CD4-positive, alpha-beta T cell treated with Interleukin-4 for 1 hour (primary cell): Measurements from ENCODE around the gene CLTCL1.

Experiments used
- DNase-seq, 2 donors: peaks; one replicate each; pipeline ENCODE4 v3.0.0-alpha.2; 2020 to 2022

CLTCL1 gene

GRCh38 chr22:19149047-19149883 is 142.3 kb downstream of the CLTCL1 start:
- peak; percentile 16 to 32 for DNase-seq

- DNase-seq, result no peak
Observed at GRCh38 chr22:19148417-19149046, 143.0 kb downstream of the CLTCL1 start.

DNA sequence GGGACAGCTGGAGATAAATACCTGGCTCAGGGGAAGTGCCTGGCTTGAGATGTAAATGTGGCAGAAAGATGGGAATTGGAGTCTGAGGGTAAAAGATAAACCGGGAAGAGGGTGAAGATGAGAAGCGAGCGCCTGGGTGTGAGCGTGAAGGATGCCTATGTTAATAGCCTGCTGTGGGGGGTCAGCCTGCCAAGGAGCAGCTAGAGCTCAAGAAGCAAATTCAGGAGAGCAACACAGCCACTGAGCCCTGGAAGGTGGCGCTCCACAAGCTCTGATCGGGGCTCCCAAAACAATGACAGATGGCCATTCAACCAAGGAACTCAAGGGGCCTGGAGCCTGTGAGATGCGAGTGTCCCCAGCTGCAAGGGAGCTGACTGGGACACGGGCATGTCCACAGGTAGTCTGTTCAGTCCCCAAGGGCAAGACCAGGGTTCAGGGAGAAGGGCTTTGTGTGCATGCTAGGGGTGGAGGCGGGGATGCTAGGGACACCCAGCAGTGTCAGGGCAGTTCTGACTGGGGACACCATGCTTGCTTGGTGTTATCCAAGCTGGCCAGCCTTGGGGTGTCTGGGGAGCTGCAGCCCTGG is 144.2 kb downstream of the CLTCL1 start:
- DNase-seq, result no peak

- DNase-seq, result no peak
Observed at GRCh38 chr22:19146215-19146968, 145.1 kb downstream of the CLTCL1 start.

- peak; percentile 53 to 58 for DNase-seq
Observed at GRCh38 chr22:19143967-19144400, 147.5 kb downstream of the CLTCL1 start.

- no peak for DNase-seq
Observed at GRCh38 chr22:19143212-19143611, 148.3 kb downstream of the CLTCL1 start.

DNA sequence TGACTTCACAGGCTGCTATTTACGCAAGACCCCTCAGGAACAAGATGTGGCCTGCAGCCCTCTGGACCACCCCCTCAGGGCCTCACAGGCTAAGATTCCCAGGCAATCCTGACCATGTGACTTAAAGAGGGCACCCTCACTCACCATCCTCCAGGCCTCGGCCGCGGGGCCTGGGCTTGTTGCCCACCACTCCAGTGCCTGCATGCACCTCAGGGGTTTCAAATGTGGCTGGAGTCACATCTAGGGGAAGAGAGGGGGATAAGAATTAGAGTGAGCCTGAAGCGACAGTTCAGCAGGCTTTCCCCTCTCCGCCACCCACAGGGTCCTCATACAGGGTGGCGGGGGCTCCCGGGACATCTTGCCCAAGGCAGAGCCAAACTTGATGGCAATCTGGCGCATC is 149.1 kb downstream of the CLTCL1 start:
- no peak for DNase-seq

GRCh38 chr22:19139974-19140373 is 151.5 kb downstream of the CLTCL1 start:
- no peak for DNase-seq

- no peak for DNase-seq
Observed at GRCh38 chr22:19139001-19139356, 152.5 kb downstream of the CLTCL1 start.

- DNase-seq, result no peak
Observed at GRCh38 chr22:19138217-19139000, 153.1 kb downstream of the CLTCL1 start.

DNA sequence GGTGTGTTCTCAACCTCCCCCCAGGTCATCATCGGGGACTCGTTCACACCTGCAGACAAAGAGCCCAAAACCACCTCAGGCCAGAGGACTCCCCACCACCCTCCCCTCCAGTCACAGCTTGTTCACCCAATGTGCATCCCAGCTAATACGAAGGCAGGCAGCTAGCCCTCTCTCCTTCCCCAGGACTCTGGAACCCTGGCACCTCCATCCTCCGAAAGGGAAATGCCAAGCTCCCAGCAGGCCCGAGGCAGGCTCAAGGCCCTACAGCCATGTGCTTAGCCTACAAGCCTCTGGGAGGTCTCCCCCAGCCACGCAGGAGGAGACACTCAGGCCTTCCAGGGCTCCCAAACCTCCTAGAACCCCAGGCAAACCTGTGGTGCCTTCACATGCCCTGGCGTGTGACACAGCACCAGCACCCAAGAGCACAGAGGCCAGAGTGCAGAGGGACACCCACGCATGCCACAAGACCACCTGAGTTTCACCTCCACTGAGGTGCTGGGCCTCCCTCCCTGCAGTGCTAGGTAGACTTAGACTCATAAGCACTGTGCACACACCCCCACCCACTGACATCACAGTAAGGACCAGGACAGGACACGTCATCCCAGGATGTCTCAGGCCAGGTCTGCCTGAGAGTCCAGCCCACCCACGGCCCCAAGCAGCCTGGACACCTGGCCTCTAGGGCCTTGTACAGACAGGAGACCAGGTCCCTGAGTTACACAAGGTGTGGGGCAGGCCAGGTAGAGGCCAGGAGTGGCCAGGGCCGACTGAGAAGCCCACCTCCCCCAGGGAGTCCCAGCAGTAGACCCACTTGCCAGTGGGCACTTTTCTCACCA is 153.9 kb downstream of the CLTCL1 start:
- no peak for DNase-seq

- DNase-seq, result no peak
Observed at GRCh38 chr22:19136915-19137314, 154.6 kb downstream of the CLTCL1 start.

DNA sequence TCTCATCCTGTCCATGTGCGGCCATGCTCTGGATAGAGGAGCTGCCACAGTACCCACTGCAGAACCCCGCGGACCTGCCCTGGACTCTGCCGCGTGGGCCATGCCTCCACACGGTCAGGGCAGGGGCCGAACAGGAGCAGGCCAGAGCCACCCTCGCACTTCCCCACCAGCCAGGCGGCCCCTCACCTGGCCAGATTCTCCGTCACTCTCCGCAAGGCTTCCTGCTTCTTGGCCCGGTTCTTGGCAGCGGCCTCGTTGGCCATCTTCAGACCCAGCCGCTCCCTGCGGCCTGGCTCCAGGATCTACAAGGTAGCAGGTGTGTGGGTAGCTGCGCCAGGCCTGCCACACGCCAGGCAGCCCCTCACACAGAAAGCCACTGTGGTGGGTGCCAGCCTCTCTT is 156.6 kb downstream of the CLTCL1 start:
- DNase-seq, result no peak

- no peak for DNase-seq
Observed at GRCh38 chr22:19134176-19134831, 157.2 kb downstream of the CLTCL1 start.

DNA sequence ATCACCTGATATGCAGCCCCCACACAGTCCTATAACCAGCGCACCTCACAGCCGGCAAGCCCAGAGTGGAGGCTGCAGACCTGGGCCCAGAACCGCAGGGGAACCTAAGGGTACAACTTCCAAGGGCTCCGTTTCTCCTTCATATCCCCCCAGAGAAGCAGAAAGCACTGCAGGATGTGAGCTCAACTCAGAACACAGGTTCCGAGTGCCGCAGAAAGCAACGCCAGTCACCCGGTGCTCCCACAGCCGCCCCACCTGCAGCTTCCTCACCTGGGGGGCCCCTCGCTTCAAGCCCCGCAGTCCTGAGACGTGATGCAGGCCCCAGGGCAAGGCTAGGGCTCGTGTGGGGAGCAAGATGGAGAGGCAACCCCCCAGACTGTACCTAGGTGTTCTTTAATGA is 158.0 kb downstream of the CLTCL1 start:
- no peak for DNase-seq

DNA sequence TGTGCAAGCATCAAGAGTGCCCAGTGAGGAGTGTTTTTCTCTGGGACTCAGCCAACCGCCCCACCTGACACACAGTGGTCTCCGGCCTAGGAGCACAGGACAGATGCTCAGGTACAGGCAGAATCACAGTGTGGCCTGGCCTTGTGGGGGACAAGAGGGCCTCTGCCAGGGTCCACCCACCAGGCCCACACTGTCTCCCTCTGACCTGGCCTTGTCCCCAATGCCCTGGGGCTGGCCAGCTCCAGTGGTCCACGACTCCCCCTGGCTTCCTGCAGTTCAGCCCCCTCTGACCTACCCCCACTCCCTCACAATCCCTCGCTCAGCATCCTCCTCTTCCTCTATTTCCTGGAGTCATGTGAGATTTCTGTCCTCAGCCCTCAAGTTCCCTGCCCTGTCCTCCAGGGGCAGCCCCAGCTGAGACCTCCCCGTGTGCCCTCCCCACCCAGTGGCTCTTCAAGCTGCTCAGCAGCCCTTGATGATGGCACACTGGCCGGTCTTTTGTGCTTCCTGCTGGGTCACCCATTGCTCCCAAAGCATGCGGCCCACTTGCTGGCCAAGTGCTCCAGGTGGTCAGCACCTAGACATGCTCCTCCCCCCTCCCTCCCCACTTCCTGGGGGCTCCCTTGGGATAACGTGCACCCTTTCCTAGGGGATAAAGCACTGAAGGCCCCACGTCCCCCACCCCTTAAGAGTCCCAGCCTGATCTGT is 158.7 kb downstream of the CLTCL1 start:
- no peak for DNase-seq

DNA sequence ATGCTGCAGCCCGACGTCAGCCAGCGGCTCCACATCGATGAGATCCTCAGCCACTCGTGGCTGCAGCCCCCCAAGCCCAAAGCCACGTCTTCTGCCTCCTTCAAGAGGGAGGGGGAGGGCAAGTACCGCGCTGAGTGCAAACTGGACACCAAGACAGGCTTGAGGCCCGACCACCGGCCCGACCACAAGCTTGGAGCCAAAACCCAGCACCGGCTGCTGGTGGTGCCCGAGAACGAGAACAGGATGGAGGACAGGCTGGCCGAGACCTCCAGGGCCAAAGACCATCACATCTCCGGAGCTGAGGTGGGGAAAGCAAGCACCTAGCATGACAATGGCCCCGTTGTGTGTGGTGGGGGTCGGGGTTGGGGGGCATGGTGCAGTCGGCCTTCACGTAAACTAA is 159.4 kb downstream of the CLTCL1 start:
- no peak for DNase-seq

DNA sequence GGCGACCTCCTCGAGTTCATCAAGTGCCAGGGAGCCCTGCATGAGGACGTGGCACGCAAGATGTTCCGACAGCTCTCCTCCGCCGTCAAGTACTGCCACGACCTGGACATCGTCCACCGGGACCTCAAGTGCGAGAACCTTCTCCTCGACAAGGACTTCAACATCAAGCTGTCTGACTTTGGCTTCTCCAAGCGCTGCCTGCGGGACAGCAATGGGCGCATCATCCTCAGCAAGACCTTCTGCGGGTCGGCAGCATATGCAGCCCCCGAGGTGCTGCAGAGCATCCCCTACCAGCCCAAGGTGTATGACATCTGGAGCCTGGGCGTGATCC is 159.9 kb downstream of the CLTCL1 start:
- DNase-seq, result no peak

- no peak for DNase-seq
Observed at GRCh38 chr22:19130959-19131684, 160.4 kb downstream of the CLTCL1 start, which contains the start of gene TSSK2. Gene TSSK2, plus strand, starts transcription at chr22:19131308. Its CDS starts 92 bp downstream, at chr22:19131400.

- no peak for DNase-seq
Observed at GRCh38 chr22:19129871-19130270, 161.6 kb downstream of the CLTCL1 start.
